Measurements from ENCODE around the gene CCDC39.

Gene CCDC39

GRCh38 chr3:180564676-180565075, 114.6 kb downstream of the CCDC39 start (continued):
- TF ChIP-seq, protein P1, sequence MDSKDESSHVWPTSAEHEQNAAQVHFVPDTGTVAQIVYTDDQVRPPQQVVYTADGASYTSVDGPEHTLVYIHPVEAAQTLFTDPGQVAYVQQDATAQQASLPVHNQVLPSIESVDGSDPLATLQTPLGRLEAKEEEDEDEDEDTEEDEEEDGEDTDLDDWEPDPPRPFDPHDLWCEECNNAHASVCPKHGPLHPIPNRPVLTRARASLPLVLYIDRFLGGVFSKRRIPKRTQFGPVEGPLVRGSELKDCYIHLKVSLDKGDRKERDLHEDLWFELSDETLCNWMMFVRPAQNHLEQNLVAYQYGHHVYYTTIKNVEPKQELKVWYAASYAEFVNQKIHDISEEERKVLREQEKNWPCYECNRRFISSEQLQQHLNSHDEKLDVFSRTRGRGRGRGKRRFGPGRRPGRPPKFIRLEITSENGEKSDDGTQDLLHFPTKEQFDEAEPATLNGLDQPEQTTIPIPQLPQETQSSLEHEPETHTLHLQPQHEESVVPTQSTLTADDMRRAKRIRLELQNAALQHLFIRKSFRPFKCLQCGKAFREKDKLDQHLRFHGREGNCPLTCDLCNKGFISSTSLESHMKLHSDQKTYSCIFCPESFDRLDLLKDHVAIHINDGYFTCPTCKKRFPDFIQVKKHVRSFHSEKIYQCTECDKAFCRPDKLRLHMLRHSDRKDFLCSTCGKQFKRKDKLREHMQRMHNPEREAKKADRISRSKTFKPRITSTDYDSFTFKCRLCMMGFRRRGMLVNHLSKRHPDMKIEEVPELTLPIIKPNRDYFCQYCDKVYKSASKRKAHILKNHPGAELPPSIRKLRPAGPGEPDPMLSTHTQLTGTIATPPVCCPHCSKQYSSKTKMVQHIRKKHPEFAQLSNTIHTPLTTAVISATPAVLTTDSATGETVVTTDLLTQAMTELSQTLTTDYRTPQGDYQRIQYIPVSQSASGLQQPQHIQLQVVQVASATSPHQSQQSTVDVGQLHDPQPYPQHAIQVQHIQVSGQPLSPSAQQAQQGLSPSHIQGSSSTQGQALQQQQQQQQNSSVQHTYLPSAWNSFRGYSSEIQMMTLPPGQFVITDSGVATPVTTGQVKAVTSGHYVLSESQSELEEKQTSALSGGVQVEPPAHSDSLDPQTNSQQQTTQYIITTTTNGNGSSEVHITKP (tag by site-specific recombination; IDR thresholded peaks at IDR 0.05): no peak
- TF ChIP-seq ZNF621 (tag by site-specific recombination; IDR thresholded peaks at IDR 0.05) (no peak), ZNF596 (tag by site-specific recombination; IDR thresholded peaks at IDR 0.05) (no peak), RBAK (tag by site-specific recombination; IDR thresholded peaks at IDR 0.05) (no peak), ZNF626 (tag by site-specific recombination; IDR thresholded peaks at IDR 0.05) (no peak), KLF1 (tag by site-specific recombination; IDR thresholded peaks at IDR 0.05) (no peak), ZNF658 (tag by site-specific recombination; IDR thresholded peaks at IDR 0.05) (no peak)
- TF ChIP-seq, protein P2, sequence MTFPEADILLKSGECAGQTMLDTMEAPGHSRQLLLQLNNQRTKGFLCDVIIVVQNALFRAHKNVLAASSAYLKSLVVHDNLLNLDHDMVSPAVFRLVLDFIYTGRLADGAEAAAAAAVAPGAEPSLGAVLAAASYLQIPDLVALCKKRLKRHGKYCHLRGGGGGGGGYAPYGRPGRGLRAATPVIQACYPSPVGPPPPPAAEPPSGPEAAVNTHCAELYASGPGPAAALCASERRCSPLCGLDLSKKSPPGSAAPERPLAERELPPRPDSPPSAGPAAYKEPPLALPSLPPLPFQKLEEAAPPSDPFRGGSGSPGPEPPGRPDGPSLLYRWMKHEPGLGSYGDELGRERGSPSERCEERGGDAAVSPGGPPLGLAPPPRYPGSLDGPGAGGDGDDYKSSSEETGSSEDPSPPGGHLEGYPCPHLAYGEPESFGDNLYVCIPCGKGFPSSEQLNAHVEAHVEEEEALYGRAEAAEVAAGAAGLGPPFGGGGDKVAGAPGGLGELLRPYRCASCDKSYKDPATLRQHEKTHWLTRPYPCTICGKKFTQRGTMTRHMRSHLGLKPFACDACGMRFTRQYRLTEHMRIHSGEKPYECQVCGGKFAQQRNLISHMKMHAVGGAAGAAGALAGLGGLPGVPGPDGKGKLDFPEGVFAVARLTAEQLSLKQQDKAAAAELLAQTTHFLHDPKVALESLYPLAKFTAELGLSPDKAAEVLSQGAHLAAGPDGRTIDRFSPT (tag by site-specific recombination; IDR thresholded peaks at IDR 0.05): no peak

Measured in HEK293 (cell line).